ENCODE data around the gene RPL12.

Gene RPL12

GRCh38 chr9:127437497-127438264, 13.5 kb downstream of the RPL12 start:
- no peak for DNase-seq

GRCh38 chr9:127430415-127430814, 20.8 kb downstream of the RPL12 start:
- DNase-seq, result no peak

GRCh38 chr9:127428348-127428747, 22.9 kb downstream of the RPL12 start:
- DNase-seq, result no peak

DNA sequence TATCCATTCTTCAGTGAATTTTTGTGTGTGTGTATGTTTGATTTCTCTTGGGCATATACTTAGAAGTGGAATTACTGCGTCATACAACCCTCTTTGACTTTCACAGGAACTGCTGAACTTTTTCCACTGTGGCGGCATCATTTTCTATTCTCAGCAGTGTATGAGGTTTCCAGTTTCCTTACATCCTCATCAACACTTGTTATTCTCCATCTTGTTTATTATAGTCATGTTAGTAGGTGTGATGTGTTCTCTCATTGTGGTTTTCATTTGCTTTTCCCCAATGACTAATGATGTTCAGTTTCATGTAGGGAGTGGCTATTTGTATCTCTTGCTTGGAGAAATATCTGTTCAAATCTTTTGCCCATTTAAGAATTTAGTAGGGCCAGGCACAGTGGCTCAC, 24.4 kb downstream of the RPL12 start:
- DNase-seq, result no peak

DNA sequence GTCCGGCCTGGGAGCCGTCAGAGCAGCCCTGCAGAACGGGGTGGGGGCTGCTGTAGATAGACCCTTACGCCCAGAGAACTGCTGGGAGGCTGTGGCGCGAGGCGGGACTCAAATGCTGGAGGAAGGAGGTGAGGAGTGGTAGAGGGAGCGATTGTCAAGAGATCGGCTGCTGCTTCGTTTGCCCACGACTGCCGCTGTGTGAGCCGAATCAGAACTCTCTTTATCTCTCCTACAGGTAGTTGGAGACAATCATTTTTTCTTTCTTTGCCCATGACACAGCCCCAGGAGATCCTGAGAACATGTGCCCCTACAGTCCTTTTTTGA, 26.6 kb downstream of the RPL12 start:
- peak; percentile 50 for DNase-seq

GRCh38 chr9:127423934-127424675, 27.1 kb downstream of the RPL12 start, which contains the start of gene ZNF79:
ZNF79 (plus strand) TSS chr9:127424382; CDS start chr9:127424788, 406 bp downstream.
- DNase-seq, result peak; percentile 97

- peak; percentile 68 for DNase-seq
Measured at GRCh38 chr9:127423476-127423933, 27.7 kb downstream of the RPL12 start.

GRCh38 chr9:127422787-127423186, 28.4 kb downstream of the RPL12 start:
- DNase-seq, result no peak

DNA sequence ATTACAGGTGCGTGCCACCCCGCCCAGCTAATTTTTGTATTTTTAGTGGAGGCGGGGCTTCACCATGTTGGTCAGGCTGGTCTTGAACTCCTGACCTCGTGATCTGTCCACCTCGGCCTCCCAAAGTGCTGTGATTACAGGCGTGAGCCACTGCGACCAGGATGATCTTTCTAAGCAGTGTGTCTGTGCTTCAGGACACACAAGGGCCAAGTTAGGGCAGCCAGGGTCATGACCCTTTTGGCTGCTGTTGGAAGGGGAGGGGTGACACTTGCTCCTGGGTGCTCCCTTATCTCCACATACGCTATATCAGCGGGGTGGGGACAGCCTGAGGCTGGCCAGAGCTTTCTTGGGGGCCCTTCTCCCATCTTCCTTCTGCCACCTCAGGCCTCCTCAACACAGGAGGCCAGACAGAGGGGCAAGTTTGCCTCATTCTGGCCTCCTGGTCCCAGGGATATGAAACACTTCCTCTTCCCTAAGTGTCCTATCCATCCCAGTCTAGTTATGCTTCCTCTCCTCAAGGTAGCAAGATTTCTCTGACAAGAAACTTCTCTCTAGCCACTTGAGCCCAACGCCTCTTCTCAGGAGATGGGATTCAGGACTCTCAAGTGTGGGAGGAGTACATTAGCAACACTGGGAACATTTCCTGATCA, 28.9 kb downstream of the RPL12 start:
- DNase-seq, result no peak

DNA sequence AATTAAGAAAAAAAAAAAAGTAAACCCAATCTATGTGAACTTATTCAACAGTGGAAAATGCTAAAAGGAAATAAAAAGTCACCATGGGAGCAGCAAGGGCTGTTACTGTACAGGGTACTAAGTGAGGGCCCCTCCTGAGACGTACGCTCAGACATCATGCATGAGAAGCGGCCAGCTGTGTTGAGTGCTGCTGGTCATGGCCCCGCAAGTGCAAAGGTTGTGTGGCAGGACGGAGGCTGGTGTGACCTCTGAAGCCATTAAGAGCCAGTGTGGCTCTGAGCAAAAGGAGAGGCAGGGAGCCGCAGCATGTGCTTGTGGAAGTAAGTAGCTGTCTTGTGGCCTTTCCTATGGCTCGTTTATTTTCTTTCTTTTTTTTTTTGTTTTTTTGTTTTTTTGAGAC, 30.1 kb downstream of the RPL12 start:
- DNase-seq, result no peak

GRCh38 chr9:127419348-127419747, 31.9 kb downstream of the RPL12 start:
- DNase-seq, result no peak

GRCh38 chr9:127418037-127418471, 33.2 kb downstream of the RPL12 start:
- DNase-seq, result no peak

DNA sequence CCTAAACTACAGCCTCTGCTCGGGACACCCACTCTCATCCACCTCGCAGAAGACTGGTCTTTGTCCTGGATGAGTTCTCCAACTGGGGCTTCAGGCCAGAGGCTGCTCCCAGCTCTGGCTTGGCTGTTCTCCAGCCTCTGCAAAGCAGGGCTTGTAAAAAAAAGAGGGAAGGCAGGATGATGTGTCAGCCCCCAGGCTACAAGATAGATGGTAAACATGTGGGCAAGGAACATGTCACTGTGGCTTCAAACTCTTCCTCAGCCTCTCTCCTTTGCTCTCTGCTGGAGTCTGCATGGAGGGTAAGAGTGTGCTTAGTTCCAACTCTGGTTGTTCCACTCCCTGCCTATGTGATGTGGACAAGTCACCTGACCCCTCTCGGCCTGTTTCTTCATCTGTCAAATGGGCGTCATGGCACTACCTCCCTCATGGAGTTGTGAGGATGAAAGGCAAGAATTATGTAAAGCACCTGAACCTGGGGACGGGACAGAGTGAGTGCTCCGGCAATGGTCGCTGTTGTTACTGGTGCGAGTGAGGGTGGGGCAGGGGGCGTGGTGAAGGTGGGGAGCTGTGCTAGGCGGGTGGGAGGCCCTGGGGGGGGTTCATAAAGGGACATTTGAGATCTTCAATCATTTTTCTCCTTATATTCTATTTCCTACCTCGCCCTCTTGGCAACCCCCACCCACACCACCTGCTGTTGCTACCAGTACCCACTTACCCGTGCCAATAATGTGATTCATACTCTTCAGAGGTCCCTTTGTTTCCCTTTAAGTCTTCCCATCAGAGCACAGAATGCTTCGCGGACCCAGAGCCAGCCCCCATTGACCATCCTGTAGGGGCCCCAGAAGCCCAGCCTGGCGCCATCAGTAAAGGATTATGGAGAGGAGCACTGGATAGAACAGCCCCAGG, 33.8 kb downstream of the RPL12 start:
- DNase-seq, result peak; percentile 16

DNA sequence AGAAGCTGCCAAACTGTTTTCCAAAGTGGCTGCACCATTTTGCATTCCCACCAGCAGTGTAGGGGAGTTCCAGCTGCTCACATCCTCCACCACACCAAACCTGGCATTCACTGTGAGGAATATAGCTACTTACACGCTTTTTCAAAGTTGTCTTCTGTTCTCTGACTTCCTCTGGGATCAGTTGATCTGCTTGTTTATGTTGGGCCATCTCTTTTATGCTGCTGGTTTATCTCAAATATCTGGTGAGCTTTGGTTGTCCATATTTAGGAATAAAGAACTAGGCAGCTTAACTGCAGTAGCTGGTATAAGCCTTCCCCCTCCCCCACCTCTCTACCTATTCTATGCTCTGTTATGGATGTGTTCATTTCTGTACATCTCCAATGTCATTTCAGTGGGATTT, 35.5 kb downstream of the RPL12 start:
- no peak for DNase-seq

DNA sequence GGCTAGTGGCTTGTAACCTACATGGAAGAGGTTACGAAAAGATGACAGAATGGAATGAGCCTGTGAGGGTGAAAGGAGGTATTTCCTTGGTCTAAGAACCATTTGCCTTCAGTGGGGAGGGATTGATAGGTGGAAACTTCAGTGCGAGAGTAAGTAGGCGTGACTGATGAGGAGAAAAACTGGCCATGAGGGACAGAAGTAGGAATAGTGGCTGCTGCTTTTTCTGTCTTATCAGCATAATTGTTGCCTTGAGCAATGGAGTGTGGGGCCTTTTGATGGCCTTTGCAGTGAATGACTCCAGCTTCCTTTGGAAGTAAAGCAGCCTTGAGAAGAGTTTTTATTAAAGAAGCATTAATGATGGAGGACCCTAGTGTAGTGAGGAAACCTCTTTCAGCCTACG, 36.1 kb downstream of the RPL12 start:
- DNase-seq, result no peak

GRCh38 chr9:127411122-127411521, 40.1 kb downstream of the RPL12 start:
- no peak for DNase-seq

- DNase-seq, result no peak
Measured at GRCh38 chr9:127407492-127407843, 43.7 kb downstream of the RPL12 start.

DNA sequence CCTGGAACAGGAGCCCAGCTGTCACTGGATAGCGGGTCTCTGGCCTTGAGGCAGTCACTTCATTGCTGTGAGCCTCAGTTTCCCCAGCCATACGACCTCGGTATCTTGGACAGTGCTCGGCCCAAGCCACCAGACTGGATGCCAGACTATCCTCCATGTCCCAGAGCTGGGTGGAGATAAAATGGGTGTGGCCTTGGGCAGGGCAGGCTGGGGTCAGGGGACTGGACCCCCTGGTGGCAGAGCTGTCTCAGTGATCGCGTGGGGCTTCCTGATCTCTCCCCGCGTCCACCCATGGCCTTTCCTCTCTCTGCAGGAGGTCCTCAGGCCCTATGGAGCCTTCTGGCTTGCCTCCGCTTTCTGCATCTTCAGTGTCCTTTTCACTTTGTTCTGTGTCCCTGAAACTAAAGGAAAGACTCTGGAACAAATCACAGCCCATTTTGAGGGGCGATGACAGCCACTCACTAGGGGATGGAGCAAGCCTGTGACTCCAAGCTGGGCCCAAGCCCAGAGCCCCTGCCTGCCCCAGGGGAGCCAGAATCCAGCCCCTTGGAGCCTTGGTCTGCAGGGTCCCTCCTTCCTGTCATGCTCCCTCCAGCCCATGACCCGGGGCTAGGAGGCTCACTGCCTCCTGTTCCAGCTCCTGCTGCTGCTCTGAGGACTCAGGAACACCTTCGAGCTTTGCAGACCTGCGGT, 44.3 kb downstream of the RPL12 start:
- DNase-seq, result no peak

DNA sequence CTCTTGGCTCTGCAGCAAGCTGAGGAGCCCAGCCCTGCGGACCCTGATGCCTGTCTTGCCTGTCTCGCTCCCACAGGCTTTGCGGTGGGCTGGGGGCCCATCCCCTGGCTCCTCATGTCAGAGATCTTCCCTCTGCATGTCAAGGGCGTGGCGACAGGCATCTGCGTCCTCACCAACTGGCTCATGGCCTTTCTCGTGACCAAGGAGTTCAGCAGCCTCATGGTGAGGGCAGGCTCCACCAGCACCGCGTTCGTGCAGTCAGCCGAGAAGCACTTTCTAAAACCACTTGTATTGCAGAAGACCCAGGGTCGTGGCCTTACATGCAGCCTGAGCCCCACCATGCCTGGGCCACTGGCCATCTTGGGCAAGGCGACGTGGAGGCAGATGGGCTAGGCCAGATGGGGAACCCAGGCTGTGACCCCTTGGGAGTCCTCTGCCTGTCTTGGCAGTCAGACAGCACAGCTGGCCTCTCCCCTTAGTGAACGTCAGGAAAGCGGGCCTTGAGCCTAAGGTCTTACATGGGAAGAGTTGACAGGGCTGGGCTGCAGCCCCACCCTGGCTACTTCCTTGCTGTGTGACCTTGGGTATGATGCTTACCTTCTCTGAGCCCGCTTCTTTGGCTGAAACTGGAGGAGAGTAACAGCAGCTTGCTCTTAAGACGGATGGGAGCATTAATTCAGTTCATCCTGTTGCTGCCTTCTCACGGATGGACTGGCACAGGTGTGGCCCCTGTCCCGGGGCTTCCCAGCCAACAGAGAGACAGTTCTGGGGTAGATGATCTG, 45.7 kb downstream of the RPL12 start:
- no peak for DNase-seq

GRCh38 chr9:127404631-127405030, 46.6 kb downstream of the RPL12 start:
- DNase-seq, result no peak

- DNase-seq, result no peak
Measured at GRCh38 chr9:127403507-127404192, 47.6 kb downstream of the RPL12 start.

Data from NCI-H1092 treated with DMSO at 0.1 percent for 48 hours (cell line).